HEK293 (cell line): ENCODE data around the gene NOX5.

Experiments
- SETDB1 ChIP-seq: IDR thresholded peaks from one replicate; pipeline ENCODE4 v1.6.1; 2017; ENCODE audit warnings: mild to moderate bottlenecking, low read length, moderate library complexity, mixed read lengths; ENCODE audit not compliant: insufficient read length
- TCF7L2 ChIP-seq: IDR thresholded peaks from 2 replicates; pipeline ENCODE4 v1.6.1; 2011; ENCODE audit warnings: low read depth, mild to moderate bottlenecking, inconsistent platforms, low read length, moderate library complexity, borderline replicate concordance
- ZBTB44 ChIP-seq: fragments of 450-650 bp; IDR thresholded peaks from 2 replicates; pipeline ENCODE4 v1.5.1; 2018; ENCODE audit warnings: missing biosample characterization, mild to moderate bottlenecking, missing genetic modification characterization
- ZNF121 ChIP-seq: fragments of 450-650 bp; formaldehyde crosslinking; IDR thresholded peaks from 2 replicates; pipeline ENCODE4 v1.5.1; 2016; ENCODE audit warnings: missing biosample characterization, missing genetic modification characterization
- ZNF138 ChIP-seq: fragments of 450-650 bp; formaldehyde crosslinking; IDR thresholded peaks from 2 replicates; pipeline ENCODE4 v1.5.1; 2016; ENCODE audit warnings: missing biosample characterization, missing genetic modification characterization, borderline replicate concordance
- ZNF148 ChIP-seq: fragments of 450-650 bp; formaldehyde crosslinking; IDR thresholded peaks from 2 replicates; pipeline ENCODE4 v1.5.0; 2017; ENCODE audit warnings: missing biosample characterization, missing genetic modification characterization, borderline replicate concordance
- ZNF335 ChIP-seq: fragments of 450-650 bp; formaldehyde crosslinking; conservative IDR thresholded peaks from 2 replicates; pipeline ENCODE4 v1.5.1; 2016; ENCODE audit warnings: missing biosample characterization, missing genetic modification characterization
- ZNF658 ChIP-seq: fragments of 450-650 bp; formaldehyde crosslinking; IDR thresholded peaks from 2 replicates; pipeline ENCODE4; 2016; ENCODE audit warnings: missing biosample characterization, missing genetic modification characterization
- TF ChIP-seq, protein P1 (sequence below): fragments of 450-650 bp; formaldehyde crosslinking; IDR thresholded peaks from 2 replicates; pipeline ENCODE4 v1.5.1; 2016; ENCODE audit warnings: missing biosample characterization, missing genetic modification characterization
- TF ChIP-seq, protein P2 (sequence below): fragments of 450-650 bp; formaldehyde crosslinking; IDR thresholded peaks from 2 replicates; pipeline ENCODE4 v1.5.1; 2017; ENCODE audit warnings: missing biosample characterization, missing genetic modification characterization
- TF ChIP-seq, protein P3 (sequence below): fragments of 450-650 bp; formaldehyde crosslinking; IDR thresholded peaks from 2 replicates; pipeline ENCODE4 v1.5.1; 2016; ENCODE audit warnings: missing biosample characterization, missing genetic modification characterization

DNA sequence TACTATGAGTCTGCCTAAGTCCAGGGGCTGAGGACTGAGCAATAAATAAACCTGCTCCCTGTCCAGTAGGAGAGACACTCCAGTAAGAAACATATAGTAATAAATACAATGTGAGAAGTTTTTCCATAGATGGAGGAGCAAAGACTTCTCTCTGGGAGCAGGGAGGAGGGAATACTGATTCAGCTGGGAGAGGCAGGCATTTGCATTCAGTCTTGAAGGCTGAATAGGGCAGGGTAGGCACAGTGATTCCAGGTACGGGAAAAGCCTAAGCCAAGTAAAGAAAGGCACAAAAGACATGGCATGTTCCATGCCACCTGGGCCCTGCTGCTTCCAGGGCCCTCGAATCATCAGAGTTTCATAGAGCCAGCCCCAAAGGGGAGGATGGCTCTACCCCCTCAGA is 86.3 kb downstream of the NOX5 start:
- TF ChIP-seq, protein P1, sequence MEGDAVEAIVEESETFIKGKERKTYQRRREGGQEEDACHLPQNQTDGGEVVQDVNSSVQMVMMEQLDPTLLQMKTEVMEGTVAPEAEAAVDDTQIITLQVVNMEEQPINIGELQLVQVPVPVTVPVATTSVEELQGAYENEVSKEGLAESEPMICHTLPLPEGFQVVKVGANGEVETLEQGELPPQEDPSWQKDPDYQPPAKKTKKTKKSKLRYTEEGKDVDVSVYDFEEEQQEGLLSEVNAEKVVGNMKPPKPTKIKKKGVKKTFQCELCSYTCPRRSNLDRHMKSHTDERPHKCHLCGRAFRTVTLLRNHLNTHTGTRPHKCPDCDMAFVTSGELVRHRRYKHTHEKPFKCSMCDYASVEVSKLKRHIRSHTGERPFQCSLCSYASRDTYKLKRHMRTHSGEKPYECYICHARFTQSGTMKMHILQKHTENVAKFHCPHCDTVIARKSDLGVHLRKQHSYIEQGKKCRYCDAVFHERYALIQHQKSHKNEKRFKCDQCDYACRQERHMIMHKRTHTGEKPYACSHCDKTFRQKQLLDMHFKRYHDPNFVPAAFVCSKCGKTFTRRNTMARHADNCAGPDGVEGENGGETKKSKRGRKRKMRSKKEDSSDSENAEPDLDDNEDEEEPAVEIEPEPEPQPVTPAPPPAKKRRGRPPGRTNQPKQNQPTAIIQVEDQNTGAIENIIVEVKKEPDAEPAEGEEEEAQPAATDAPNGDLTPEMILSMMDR (tag by site-specific recombination) = no peak
- TF ChIP-seq ZNF658 (no peak), ZNF335 (tag by site-specific recombination) (no peak), SETDB1 (no peak), ZNF148 (tag by site-specific recombination) (no peak), TCF7L2 (no peak), ZNF121 (no peak), ZNF138 (tag by site-specific recombination) (no peak), ZBTB44 (tag by site-specific recombination) (no peak)
- TF ChIP-seq, protein P2, sequence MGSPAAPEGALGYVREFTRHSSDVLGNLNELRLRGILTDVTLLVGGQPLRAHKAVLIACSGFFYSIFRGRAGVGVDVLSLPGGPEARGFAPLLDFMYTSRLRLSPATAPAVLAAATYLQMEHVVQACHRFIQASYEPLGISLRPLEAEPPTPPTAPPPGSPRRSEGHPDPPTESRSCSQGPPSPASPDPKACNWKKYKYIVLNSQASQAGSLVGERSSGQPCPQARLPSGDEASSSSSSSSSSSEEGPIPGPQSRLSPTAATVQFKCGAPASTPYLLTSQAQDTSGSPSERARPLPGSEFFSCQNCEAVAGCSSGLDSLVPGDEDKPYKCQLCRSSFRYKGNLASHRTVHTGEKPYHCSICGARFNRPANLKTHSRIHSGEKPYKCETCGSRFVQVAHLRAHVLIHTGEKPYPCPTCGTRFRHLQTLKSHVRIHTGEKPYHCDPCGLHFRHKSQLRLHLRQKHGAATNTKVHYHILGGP (tag by site-specific recombination) = no peak
- TF ChIP-seq, protein P3, sequence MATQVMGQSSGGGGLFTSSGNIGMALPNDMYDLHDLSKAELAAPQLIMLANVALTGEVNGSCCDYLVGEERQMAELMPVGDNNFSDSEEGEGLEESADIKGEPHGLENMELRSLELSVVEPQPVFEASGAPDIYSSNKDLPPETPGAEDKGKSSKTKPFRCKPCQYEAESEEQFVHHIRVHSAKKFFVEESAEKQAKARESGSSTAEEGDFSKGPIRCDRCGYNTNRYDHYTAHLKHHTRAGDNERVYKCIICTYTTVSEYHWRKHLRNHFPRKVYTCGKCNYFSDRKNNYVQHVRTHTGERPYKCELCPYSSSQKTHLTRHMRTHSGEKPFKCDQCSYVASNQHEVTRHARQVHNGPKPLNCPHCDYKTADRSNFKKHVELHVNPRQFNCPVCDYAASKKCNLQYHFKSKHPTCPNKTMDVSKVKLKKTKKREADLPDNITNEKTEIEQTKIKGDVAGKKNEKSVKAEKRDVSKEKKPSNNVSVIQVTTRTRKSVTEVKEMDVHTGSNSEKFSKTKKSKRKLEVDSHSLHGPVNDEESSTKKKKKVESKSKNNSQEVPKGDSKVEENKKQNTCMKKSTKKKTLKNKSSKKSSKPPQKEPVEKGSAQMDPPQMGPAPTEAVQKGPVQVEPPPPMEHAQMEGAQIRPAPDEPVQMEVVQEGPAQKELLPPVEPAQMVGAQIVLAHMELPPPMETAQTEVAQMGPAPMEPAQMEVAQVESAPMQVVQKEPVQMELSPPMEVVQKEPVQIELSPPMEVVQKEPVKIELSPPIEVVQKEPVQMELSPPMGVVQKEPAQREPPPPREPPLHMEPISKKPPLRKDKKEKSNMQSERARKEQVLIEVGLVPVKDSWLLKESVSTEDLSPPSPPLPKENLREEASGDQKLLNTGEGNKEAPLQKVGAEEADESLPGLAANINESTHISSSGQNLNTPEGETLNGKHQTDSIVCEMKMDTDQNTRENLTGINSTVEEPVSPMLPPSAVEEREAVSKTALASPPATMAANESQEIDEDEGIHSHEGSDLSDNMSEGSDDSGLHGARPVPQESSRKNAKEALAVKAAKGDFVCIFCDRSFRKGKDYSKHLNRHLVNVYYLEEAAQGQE (tag by site-specific recombination) = no peak
